Activated CD8-positive, alpha-beta T cell treated with anti-CD3 and anti-CD28 coated beads for 36 hours (primary cell): Measurements from ENCODE around the gene LRRC4C. TPM values are rescaled to one million over a fixed set of nuclear protein-coding genes. Genes with fewer than 3 reads are reported as not detected.

ENCODE experiments used
- ATAC-seq: fragments of 200-7000 bp; cut with Tn5 transposase; one replicate; pipeline ENCODE4 v1.10.0; 2021; ENCODE audit warnings: mild to moderate bottlenecking, moderate library complexity
- CTCF ChIA-PET: fragments of 350-600 bp; sonication (Branson Sonifier 250); formaldehyde crosslinking; loops from one replicate; lab custom pipeline; 2021; ENCODE audit warnings: antibody characterized with exemption; lab: Charles Lee
- POLR2A ChIA-PET: fragments of 350-600 bp; sonication (Branson Sonifier 250); formaldehyde crosslinking; loops from one replicate; lab custom pipeline; 2021; ENCODE audit warnings: antibody characterized with exemption; lab: Charles Lee
- DNase-seq: peaks from one replicate; pipeline ENCODE4 v3.0.0-alpha.2; 2020
- H3K27ac Mint-ChIP-seq: one replicate; pipeline ENCODE4 v1.8.0; 2021; ENCODE audit warnings: mild to moderate bottlenecking, mixed read lengths
- H3K27me3 Mint-ChIP-seq: one replicate; pipeline ENCODE4 v1.8.0; 2021; ENCODE audit warnings: mixed read lengths
- H3K36me3 Mint-ChIP-seq: one replicate; pipeline ENCODE4 v1.8.0; 2021; ENCODE audit warnings: low read depth, mixed read lengths
- H3K4me1 Mint-ChIP-seq: one replicate; pipeline ENCODE4 v1.8.0; 2021; ENCODE audit warnings: low read depth, mixed read lengths
- H3K4me3 Mint-ChIP-seq: one replicate; pipeline ENCODE4 v1.8.0; 2021; ENCODE audit warnings: mild to moderate bottlenecking, moderate library complexity, mixed read lengths
- H3K9me3 Mint-ChIP-seq: one replicate; pipeline ENCODE4 v1.8.0; 2021; ENCODE audit warnings: mixed read lengths
- intact Hi-C: fragments of 100-400 bp; cut with micrococcal nuclease; formaldehyde crosslinking; loops from one replicate; pipeline ENCODE4 v1.10.0; 2022
- total RNA-seq, 2 experiments: library from RNA; stranded (reverse); gene quantifications; one replicate each; pipeline ENCODE4 v1.2.3, GENCODE V29; 2021
- TF ChIP-seq, protein P1 (sequence below): fragments of 200-600 bp; IDR thresholded peaks from one replicate; pipeline ENCODE4 v1.8.0; 2022; ENCODE audit warnings: antibody characterized with exemption, mild to moderate bottlenecking

The LRRC4C gene
- total RNA-seq, 2 experiments from 2014 or later = not detected

DNA sequence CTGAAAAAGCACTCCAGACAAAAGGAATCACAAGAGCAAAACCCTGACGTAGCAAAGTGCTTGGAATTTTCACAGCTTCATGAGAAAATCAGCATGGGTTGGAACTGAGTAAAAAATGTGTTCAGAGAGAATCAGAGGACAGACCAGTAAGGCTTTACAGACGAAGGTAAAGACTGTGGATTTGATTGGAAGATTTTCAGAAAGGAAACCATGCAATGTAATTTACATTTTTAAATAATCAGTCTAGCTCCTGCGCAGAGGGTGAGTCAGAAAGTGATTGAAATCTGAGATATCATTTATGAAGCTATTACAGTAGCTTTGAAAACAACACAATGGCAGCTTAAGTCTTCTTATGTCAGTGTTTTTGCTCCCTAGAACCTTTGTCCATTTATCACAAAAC is 1122.3 kb downstream of the LRRC4C start:
- ChIA-PET POLR2A (no interaction called here), CTCF (no interaction called here)
- TF ChIP-seq, protein P1, sequence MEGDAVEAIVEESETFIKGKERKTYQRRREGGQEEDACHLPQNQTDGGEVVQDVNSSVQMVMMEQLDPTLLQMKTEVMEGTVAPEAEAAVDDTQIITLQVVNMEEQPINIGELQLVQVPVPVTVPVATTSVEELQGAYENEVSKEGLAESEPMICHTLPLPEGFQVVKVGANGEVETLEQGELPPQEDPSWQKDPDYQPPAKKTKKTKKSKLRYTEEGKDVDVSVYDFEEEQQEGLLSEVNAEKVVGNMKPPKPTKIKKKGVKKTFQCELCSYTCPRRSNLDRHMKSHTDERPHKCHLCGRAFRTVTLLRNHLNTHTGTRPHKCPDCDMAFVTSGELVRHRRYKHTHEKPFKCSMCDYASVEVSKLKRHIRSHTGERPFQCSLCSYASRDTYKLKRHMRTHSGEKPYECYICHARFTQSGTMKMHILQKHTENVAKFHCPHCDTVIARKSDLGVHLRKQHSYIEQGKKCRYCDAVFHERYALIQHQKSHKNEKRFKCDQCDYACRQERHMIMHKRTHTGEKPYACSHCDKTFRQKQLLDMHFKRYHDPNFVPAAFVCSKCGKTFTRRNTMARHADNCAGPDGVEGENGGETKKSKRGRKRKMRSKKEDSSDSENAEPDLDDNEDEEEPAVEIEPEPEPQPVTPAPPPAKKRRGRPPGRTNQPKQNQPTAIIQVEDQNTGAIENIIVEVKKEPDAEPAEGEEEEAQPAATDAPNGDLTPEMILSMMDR = no peak
- H3K9me3 Mint-ChIP-seq = peaks cover 15% of the 10 kb centered on the region
- DNase-seq (no peak), ATAC-seq (no peak)
- no peaks in the 10 kb centered on the region for H3K36me3 Mint-ChIP-seq
- H3K27me3 Mint-ChIP-seq = no peaks in the 10 kb centered on the region
- no peaks in the 10 kb centered on the region for H3K4me1 Mint-ChIP-seq
- intact Hi-C loops = no loop called here
- no peak overlapping the region for H3K4me3 Mint-ChIP-seq
- no peak overlapping the region for H3K27ac Mint-ChIP-seq

DNA sequence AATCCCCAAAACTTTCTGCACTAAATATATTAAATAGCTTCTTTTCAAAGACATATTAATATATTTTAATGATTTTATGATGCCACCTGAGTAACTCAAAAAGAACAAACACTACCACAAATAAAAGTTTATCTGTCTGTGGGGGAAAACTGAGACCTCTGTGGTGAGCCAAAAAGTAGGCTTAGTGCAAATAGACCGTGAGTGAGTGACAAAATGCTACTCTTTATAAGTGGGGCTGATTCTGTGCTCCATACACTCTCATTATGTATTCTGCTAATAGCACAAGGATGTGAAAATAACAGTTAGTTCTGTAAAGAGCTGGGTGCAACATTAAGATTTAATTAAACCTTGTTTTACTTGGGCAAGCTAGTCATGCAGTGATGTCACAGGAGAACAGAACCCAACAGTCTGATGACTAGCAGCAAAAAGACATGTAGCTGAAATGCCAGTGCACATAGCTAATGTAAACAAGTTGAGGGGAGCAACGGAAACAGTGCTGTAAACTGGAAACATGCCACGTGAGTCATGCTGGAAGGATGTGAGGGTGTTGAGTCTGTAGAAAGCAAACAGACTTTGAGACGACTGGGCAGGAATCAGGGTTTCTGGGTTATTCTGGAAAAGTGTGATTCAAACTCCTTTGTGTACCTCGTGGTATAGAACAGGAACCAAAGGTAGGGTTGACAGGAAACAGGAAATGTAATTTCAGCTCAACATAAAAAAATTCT is 1130.4 kb downstream of the LRRC4C start:
- ATAC-seq (no peak), DNase-seq (no peak)
- Mint-ChIP-seq H3K9me3 (peaks cover 18% of the 10 kb centered on the region), H3K4me1 (no peaks in the 10 kb centered on the region), H3K36me3 (no peaks in the 10 kb centered on the region), H3K27me3 (no peaks in the 10 kb centered on the region), H3K27ac (no peak overlapping the region), H3K4me3 (no peak overlapping the region)
- CTCF ChIA-PET = no interaction called here
- POLR2A ChIA-PET = no interaction called here
- TF ChIP-seq, protein P1 = no peak
- intact Hi-C loops = no loop called here

DNA sequence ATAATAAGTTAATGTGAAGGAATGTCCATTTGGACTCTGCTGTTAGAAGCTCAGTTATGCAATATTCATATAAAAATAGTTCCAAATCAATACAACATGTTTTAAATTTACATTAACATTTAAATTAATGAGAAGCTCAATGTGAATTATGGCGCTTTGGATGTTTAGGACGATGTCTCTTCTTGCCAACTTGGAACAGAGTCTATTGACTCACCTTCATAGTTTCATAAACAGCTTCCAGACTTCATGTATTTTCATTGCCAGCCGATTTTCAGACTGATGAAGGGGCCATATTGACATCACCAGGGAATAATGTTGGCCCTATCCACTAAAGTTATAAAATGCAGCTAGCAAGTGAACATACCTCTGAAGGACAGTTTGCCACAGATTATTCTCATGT is 1136.2 kb downstream of the LRRC4C start:
- Mint-ChIP-seq H3K27me3 (no peaks in the 10 kb centered on the region), H3K4me3 (no peak overlapping the region), H3K9me3 (peaks cover 2% of the 10 kb centered on the region), H3K27ac (no peak overlapping the region), H3K4me1 (no peaks in the 10 kb centered on the region), H3K36me3 (no peaks in the 10 kb centered on the region)
- CTCF ChIA-PET = no interaction called here
- TF ChIP-seq, protein P1 = no peak
- DNase-seq (no peak), ATAC-seq (no peak)
- intact Hi-C loops = no loop called here
- POLR2A ChIA-PET = no interaction called here

DNA sequence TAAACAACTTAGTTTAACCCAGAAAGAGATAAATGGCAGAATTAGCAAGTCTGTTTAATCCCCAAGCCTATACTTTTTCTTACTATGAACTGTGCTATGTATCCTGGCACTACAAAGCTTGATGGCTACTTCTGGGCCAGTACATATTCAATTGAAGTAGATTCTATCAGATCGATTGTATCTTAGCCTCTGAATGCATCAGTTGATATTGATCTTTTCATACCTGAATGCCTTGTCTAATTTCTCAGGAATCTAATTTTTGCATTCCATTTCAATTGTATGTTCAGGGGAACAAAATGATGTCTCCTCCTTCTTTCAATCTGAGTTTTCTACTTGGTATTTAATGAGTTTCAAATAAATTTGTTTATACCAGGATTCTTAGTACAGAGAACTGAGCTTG is 1137.9 kb downstream of the LRRC4C start:
- CTCF ChIA-PET = interaction anchor here (1.1 kb wide), 1 partner anchor 28 kb away, joined by 3 read pairs; no protein-coding TSS in a partner anchor
- no peak overlapping the region for H3K4me3 Mint-ChIP-seq
- peaks cover 2% of the 10 kb centered on the region for H3K9me3 Mint-ChIP-seq
- ATAC-seq (no peak), DNase-seq (no peak)
- POLR2A ChIA-PET = no interaction called here
- TF ChIP-seq, protein P1 = no peak
- intact Hi-C loops = no loop called here
- H3K27ac Mint-ChIP-seq = no peak overlapping the region
- no peaks in the 10 kb centered on the region for H3K27me3 Mint-ChIP-seq
- H3K36me3 Mint-ChIP-seq = no peaks in the 10 kb centered on the region
- no peaks in the 10 kb centered on the region for H3K4me1 Mint-ChIP-seq

DNA sequence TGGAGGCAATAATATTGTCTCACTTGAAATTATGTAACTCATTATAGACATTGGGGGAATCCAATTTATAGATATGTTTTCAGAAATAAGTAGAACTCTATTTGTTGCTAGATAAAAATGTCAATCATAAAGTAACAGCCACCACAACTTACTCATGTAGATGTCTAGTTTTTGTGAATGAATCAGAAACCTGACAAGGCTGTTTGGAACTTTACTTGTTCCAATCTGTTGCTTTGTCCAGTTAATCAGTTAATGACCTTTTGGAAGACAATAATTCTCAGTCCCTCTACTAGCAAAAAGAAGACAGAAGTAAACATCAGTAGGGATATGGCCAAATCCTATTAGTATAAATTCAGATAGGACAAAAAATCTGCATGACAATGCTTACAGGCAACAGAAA is 1143.3 kb downstream of the LRRC4C start:
- Mint-ChIP-seq H3K36me3 (no peaks in the 10 kb centered on the region), H3K27ac (no peak overlapping the region), H3K9me3 (peaks cover 6% of the 10 kb centered on the region), H3K4me1 (no peaks in the 10 kb centered on the region), H3K4me3 (no peak overlapping the region), H3K27me3 (no peaks in the 10 kb centered on the region)
- TF ChIP-seq, protein P1 = no peak
- intact Hi-C loops = no loop called here
- ChIA-PET POLR2A (no interaction called here), CTCF (no interaction called here)
- DNase-seq = no peak
- ATAC-seq = no peak
